Mucosa of descending colon (tissue), 3 donors: ENCODE measurements around the gene GAD1. TPM values are rescaled to one million over a fixed set of nuclear protein-coding genes. Genes with fewer than 3 reads are reported as not detected.

ENCODE experiments used
- ATAC-seq: fragments of 200-7000 bp; cut with Tn5 transposase; one replicate; pipeline ENCODE4 v1.9.1; 2020; ENCODE audit warnings: mild to moderate bottlenecking, moderate library complexity
- DNase-seq, 3 donors: peaks; one replicate each; pipeline ENCODE4 v3.0.0-alpha.2; 2020
- H3K36me3 ChIP-seq: fragments of 200-600 bp; one replicate; pipeline ENCODE4 v1.8.0; 2021; ENCODE audit warnings: low read depth, mild to moderate bottlenecking
- H3K4me1 ChIP-seq: fragments of 200-600 bp; one replicate; pipeline ENCODE4 v1.8.0; 2021; ENCODE audit warnings: low read depth, mild to moderate bottlenecking
- H3K4me3 ChIP-seq: fragments of 200-600 bp; one replicate; pipeline ENCODE4 v1.8.0; 2021; ENCODE audit warnings: mild to moderate bottlenecking
- H3K9me3 ChIP-seq: fragments of 200-600 bp; one replicate; pipeline ENCODE4 v1.8.0; 2021; ENCODE audit warnings: mild to moderate bottlenecking
- intact Hi-C, 2 donors: fragments of 100-400 bp; cut with DNase I in 1 of 2; cut with micrococcal nuclease in 1 of 2; formaldehyde crosslinking; loops; one replicate each; pipeline versions ENCODE4 v1.11.0 to v1.11.1; 2022; cut with DNase I, micrococcal nuclease
- total RNA-seq, 3 donors: library from RNA; stranded (reverse); fragmentation: NEBNext Ultra II Directional in 2 of 3; extraction: Animal tissue kit (Norgen Biotek cat#: 25700) in 2 of 3; gene quantifications; one replicate each; pipeline versions ENCODE4 v1.2.1 to v1.2.4, GENCODE V29; 2021 to 2023
- TF ChIP-seq, protein P1 (sequence below): fragments of 200-600 bp; IDR thresholded peaks from one replicate; pipeline ENCODE4 v1.8.0; 2022; ENCODE audit warnings: antibody characterized with exemption, mild to moderate bottlenecking
- donor health status: DM: no; HTN: no; CAD: no; lungs with moderate emphysema.
- donor health status: DM: no; HTN: no; CAD: no.
- donor health status: DM: no; HTN: yes; CAD: no.

GAD1 gene
- total RNA-seq, 3 donors from 2014 or later = 0.58 TPM; not detected in 2

- intact Hi-C loops = no loop called here
- H3K4me3 ChIP-seq = no peak overlapping the region
- TF ChIP-seq, protein P1, sequence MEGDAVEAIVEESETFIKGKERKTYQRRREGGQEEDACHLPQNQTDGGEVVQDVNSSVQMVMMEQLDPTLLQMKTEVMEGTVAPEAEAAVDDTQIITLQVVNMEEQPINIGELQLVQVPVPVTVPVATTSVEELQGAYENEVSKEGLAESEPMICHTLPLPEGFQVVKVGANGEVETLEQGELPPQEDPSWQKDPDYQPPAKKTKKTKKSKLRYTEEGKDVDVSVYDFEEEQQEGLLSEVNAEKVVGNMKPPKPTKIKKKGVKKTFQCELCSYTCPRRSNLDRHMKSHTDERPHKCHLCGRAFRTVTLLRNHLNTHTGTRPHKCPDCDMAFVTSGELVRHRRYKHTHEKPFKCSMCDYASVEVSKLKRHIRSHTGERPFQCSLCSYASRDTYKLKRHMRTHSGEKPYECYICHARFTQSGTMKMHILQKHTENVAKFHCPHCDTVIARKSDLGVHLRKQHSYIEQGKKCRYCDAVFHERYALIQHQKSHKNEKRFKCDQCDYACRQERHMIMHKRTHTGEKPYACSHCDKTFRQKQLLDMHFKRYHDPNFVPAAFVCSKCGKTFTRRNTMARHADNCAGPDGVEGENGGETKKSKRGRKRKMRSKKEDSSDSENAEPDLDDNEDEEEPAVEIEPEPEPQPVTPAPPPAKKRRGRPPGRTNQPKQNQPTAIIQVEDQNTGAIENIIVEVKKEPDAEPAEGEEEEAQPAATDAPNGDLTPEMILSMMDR = no peak
- H3K9me3 ChIP-seq = no peaks in the 10 kb centered on the region
- ATAC-seq (no peak), DNase-seq (no peak)
- no peaks in the 10 kb centered on the region for H3K36me3 ChIP-seq
- H3K4me1 ChIP-seq = no peaks in the 10 kb centered on the region
These were observed 34.9 kb downstream of the GAD1 start for GRCh38 chr2:170851635-170852034.

DNA sequence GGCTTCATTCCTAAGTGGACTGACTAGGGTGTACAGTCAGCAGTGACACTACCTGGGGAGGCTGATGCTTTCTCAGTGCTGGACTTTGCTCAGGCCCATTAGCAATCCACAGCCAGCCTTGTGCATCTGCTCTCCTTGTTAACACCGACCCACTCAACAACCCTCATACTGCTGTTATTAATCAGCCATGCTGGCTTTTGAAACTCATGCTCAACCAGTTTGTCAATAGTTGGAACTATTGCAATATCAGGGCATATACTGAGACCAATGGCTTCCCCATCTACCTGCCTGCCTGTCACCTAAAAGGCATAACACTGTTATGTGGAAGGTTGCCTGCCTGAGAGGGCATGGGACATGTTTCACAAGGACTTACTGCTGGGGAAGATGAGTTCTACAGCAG, 39.4 kb downstream of the GAD1 start:
- TF ChIP-seq, protein P1 = no peak
- DNase-seq (no peak), ATAC-seq (no peak)

DNA sequence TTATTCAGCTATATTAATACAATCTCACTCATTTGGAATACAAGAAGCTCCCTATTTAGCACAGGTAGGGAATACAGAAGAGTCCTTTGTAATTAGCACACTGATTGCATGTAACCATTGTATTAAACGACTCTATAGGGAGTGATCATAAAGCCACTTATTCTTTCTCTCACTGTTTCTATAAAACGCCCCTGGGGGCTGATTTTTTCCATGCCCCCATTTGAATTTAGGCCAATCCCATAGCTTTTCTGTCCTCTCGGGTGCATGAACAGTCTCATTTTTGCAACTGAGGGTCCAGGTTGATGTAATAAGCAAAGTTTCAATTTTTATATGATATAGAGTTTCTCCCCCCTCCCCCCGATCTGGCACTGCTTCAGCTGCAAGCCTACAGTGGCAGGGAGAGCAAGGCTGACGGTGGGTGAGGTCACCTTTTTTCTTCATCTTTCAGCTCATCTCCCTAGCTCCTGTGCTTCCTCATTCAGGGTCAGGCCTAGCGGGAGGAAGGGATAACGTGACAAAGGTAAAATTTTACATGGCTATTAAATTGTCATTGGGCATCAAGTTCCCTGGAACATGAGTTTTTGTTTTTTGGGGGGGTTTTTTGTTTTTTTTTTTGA, 45.7 kb downstream of the GAD1 start:
- Histone ChIP-seq H3K9me3 (no peaks in the 10 kb centered on the region), H3K4me1 (no peaks in the 10 kb centered on the region), H3K4me3 (no peak overlapping the region), H3K36me3 (no peaks in the 10 kb centered on the region)
- intact Hi-C loops = no loop called here
- DNase-seq (no peak), ATAC-seq (no peak)
- TF ChIP-seq, protein P1 = no peak

More for the DNA sequence above, 39.4 kb downstream of the GAD1 start:
- intact Hi-C loops = no loop called here
- Histone ChIP-seq H3K36me3 (no peaks in the 10 kb centered on the region), H3K9me3 (no peaks in the 10 kb centered on the region), H3K4me1 (no peaks in the 10 kb centered on the region), H3K4me3 (no peak overlapping the region)

- intact Hi-C loops = no loop called here
- DNase-seq = no peak
- no peak for ATAC-seq
- TF ChIP-seq, protein P1 = no peak
- Histone ChIP-seq H3K4me1 (no peaks in the 10 kb centered on the region), H3K4me3 (no peak overlapping the region), H3K9me3 (no peaks in the 10 kb centered on the region), H3K36me3 (no peaks in the 10 kb centered on the region)
These were observed 46.4 kb downstream of the GAD1 start for GRCh38 chr2:170863087-170863486.

DNA sequence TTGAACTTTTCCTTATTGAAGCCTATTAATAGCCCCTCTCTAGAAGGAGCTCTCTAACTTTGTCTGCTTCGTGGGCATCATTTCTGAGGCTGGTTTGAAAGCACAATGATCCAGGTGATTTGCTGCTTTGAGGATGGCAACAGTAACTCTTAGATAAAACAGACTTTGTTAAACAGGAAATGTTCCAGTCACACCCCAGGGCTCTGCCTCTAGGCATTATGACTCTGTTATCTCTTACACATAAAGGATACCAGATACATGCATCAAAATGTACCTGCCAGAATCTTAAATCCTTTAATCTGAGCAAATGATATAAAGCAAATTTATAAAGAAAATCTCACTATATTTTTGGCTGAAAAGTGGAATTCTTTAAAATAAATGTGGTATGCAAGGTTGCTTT, 52.3 kb downstream of the GAD1 start:
- Histone ChIP-seq H3K4me1 (no peaks in the 10 kb centered on the region), H3K36me3 (no peaks in the 10 kb centered on the region), H3K9me3 (no peaks in the 10 kb centered on the region), H3K4me3 (no peak overlapping the region)
- no peak for ATAC-seq
- no peak for DNase-seq
- TF ChIP-seq, protein P1 = no peak
- intact Hi-C loops = no loop called here

DNA sequence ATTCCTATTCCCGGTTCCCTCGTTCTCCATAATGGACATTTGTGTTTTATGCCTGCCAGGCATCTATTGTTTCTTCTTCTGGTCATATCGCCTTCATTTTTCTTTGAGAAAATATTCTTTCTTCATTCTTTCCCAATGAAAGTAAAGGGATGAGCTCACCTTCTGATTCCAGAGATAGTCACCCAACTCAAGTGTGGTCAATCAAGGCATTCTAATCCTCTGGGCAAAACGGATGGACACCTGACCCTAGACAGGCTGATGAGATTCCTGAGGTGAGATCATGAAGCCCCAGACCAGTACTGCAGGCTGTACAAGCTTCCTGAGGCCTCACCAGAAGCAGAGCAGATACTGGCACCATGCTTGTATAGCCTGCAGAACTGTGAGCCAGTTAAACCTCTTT, 52.8 kb downstream of the GAD1 start:
- TF ChIP-seq, protein P1 = no peak
- H3K4me1 ChIP-seq = no peaks in the 10 kb centered on the region
- ATAC-seq (no peak), DNase-seq (no peak)
- intact Hi-C loops = no loop called here
- no peaks in the 10 kb centered on the region for H3K9me3 ChIP-seq
- no peaks in the 10 kb centered on the region for H3K36me3 ChIP-seq
- H3K4me3 ChIP-seq = no peak overlapping the region
